Progenitor cell of endocrine pancreas (in vitro differentiated cells): ENCODE measurements around the gene ATP1A1. TPM values are rescaled to one million over a fixed set of nuclear protein-coding genes. Genes with fewer than 3 reads are reported as not detected.

Source experiments
- DNase-seq: peaks from one replicate; pipeline ENCODE4 v3.0.0; 2021; ENCODE audit warnings: low spot score; ENCODE audit not compliant: unreplicated experiment
- H3K27ac Mint-ChIP-seq: 2 replicates; pipeline ENCODE4 v1.8.0; 2021; ENCODE audit warnings: mild to moderate bottlenecking, moderate library complexity, mixed read lengths
- H3K27me3 Mint-ChIP-seq: 2 replicates; pipeline ENCODE4 v1.8.0; 2021; ENCODE audit warnings: mixed read lengths
- H3K36me3 Mint-ChIP-seq: 2 replicates; pipeline ENCODE4 v1.8.0; 2022; ENCODE audit warnings: mixed read lengths; ENCODE audit not compliant: insufficient read depth
- H3K4me1 Mint-ChIP-seq: 2 replicates; pipeline ENCODE4 v1.8.0; 2021; ENCODE audit warnings: low read depth, mixed read lengths
- H3K4me3 Mint-ChIP-seq: 2 replicates; pipeline ENCODE4 v1.8.0; 2021; ENCODE audit warnings: low read depth, mild to moderate bottlenecking, moderate library complexity, mixed read lengths
- H3K9me3 Mint-ChIP-seq: 2 replicates; pipeline ENCODE4 v1.8.0; 2021; ENCODE audit warnings: low read depth, mixed read lengths
- CTCF ChIP-seq: fragments of 200-600 bp; sonication (generic); IDR thresholded peaks from one replicate; pipeline ENCODE4 v1.5.0; 2021; ENCODE audit warnings: antibody characterized with exemption, mild to moderate bottlenecking; ENCODE audit not compliant: unreplicated experiment
- total RNA-seq: library from RNA; stranded (reverse); gene quantifications from 2 replicates; pipeline ENCODE4 v1.2.1, GENCODE V29; 2021

The ATP1A1 gene
- total RNA-seq, 1 donor from 2014 or later = 332 TPM

- no peak for DNase-seq
- Mint-ChIP-seq H3K36me3 (peaks cover 78% of the 10 kb centered on the region), H3K27ac (no peak overlapping the region), H3K4me1 (peaks cover 23% of the 10 kb centered on the region), H3K9me3 (no peaks in the 10 kb centered on the region), H3K4me3 (no peak overlapping the region), H3K27me3 (no peaks in the 10 kb centered on the region)
- no peak for TF ChIP-seq CTCF
These were observed 21.2 kb downstream of the ATP1A1 start for GRCh38 chr1:116394270-116394669.

GRCh38 chr1:116396769-116397168 is 23.7 kb downstream of the ATP1A1 start:
- H3K27me3 Mint-ChIP-seq = no peaks in the 10 kb centered on the region
- peak overlapping the region; percentile 79 for H3K27ac Mint-ChIP-seq
- TF ChIP-seq CTCF = no peak
- no peaks in the 10 kb centered on the region for H3K9me3 Mint-ChIP-seq
- DNase-seq = no peak
- H3K4me1 Mint-ChIP-seq = peaks cover 18% of the 10 kb centered on the region
- H3K36me3 Mint-ChIP-seq = peaks cover 76% of the 10 kb centered on the region
- H3K4me3 Mint-ChIP-seq = no peak overlapping the region

- no peaks in the 10 kb centered on the region for H3K27me3 Mint-ChIP-seq
- no peaks in the 10 kb centered on the region for H3K9me3 Mint-ChIP-seq
- peaks cover 15% of the 10 kb centered on the region for H3K4me1 Mint-ChIP-seq
- no peak for DNase-seq
- no peak overlapping the region for H3K4me3 Mint-ChIP-seq
- no peak overlapping the region for H3K27ac Mint-ChIP-seq
- H3K36me3 Mint-ChIP-seq = peaks cover 73% of the 10 kb centered on the region
- TF ChIP-seq CTCF = no peak
These were observed 24.7 kb downstream of the ATP1A1 start for GRCh38 chr1:116397728-116398127.

GRCh38 chr1:116400780-116401179 is 27.7 kb downstream of the ATP1A1 start:
- Mint-ChIP-seq H3K27me3 (no peaks in the 10 kb centered on the region), H3K36me3 (peaks cover 72% of the 10 kb centered on the region), H3K4me1 (no peaks in the 10 kb centered on the region), H3K27ac (no peak overlapping the region), H3K4me3 (no peak overlapping the region), H3K9me3 (no peaks in the 10 kb centered on the region)
- TF ChIP-seq CTCF = no peak
- no peak for DNase-seq

GRCh38 chr1:116401646-116402176 is 28.7 kb downstream of the ATP1A1 start:
- Mint-ChIP-seq H3K4me3 (no peak overlapping the region), H3K27ac (no peak overlapping the region), H3K36me3 (peaks cover 74% of the 10 kb centered on the region), H3K4me1 (no peaks in the 10 kb centered on the region), H3K9me3 (no peaks in the 10 kb centered on the region), H3K27me3 (no peaks in the 10 kb centered on the region)
- no peak for DNase-seq
- TF ChIP-seq CTCF = no peak
